Myocyte (in vitro differentiated cells): ENCODE results near the gene CPED1. TPM values are rescaled to one million over a fixed set of nuclear protein-coding genes. Genes with fewer than 3 reads are reported as not detected.

Experiments
- DNase-seq: peaks from one replicate; pipeline ENCODE4 v3.0.0-alpha.2; 2012; ENCODE audit warnings: low read depth
- total RNA-seq: library from RNA; depleted of rRNA; stranded (reverse); fragments of >200 nt; gene quantifications from 2 replicates; pipeline ENCODE4 v1.2.3, GENCODE V29; 2014

Gene CPED1
- total RNA-seq, 1 donor from 2014 or later: 26.5 TPM

GRCh38 chr7:121132940-121133339 is 144.4 kb downstream of the CPED1 start:
- DNase-seq: no peak

- DNase-seq: no peak
These were observed 144.9 kb downstream of the CPED1 start for GRCh38 chr7:121133444-121133843.

DNA sequence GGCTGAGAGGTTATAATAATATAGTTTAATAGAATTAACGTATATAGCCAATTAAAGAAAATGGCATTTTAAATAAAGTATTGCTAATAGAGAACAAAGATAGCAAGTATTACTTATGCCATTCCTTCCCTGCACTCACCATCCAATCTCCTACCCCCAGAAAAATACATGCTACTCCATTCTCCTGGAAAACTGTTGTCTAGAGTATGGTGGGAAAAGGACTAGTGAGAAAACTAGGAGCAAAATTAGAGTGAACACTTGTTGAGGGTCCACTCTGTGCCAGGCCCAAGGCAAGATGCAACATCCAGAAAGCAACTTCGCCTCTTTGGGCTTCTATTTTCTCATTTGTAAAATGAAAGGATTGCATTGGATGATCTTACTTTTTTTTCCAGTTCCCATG is 149.1 kb downstream of the CPED1 start:
- DNase-seq: no peak

DNA sequence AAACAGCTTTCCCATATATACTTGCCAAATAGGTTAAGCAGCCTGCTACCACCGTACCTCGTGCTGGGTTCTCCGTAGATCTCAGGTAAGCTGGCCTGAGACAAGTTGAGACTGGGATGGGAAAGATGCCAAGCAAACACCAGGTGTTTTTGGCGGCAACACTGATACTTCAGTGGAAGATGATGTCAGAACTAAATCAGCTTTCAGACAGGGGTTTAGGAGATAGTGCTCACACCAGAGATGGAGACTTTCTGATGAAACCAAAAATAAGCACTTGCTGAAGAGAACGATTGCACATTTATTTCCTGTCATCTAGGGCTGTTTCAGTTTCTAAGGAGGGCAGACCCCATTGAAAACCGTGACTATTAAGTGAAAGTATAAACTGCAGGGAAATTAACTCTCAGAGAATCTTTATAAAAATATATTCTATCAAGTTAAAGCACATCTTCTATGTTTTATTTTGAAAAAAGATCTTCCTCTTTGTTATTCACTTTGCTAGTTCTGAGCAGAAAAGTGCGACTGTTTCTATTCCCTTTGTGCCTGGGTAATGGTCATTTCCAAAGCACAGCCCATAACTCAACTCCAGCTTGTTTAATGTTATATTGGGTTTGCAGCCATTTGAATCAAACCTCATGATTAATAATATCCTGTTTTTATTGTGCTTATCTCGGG is 149.9 kb downstream of the CPED1 start:
- no peak for DNase-seq

- no peak for DNase-seq
These were observed 150.9 kb downstream of the CPED1 start for GRCh38 chr7:121139427-121139826.

GRCh38 chr7:121140790-121141189 is 152.3 kb downstream of the CPED1 start:
- DNase-seq: no peak

DNA sequence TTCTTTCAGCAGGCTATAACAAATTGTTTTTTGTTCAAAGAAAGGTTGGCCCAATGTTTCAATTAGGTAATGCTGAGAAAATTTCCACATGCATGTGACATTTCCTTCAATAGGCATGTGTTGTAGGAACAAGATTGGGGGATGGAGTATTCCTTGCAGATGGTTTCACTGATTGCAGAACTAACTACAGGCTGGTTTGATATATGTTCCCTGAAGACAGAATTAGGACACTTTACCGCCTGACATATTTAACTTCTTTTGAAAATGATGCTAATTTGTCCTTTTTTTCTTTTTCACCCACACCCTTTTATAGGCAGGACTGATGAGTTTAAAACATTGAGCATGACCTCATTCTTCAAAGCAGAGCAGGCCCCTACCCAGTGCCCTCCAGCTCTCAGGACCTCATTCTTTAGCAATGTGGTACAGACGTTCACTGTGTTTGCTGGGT is 163.3 kb downstream of the CPED1 start:
- DNase-seq: no peak

GRCh38 chr7:121153411-121153810 is 164.9 kb downstream of the CPED1 start:
- DNase-seq: no peak

- DNase-seq: no peak
These were observed 165.5 kb downstream of the CPED1 start for GRCh38 chr7:121153995-121154394.

DNA sequence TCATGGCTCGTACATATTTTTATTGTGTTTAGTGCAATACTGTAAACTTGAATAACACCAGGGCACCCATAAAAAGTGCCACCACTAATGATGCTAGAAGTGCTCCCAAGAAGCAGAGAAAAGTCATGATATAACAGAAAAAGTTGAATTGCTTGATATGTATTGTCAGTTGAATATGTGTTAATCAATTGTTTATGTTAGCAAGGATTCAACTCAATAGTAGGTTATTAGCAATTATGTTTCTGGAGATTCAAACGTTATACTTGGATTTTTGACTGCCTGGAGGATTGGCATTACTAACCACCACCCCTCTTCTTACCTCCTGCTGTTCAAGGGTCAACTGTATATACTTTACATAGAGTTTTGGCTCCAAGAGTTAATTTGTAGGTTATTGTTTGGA is 168.3 kb downstream of the CPED1 start:
- no peak for DNase-seq

DNA sequence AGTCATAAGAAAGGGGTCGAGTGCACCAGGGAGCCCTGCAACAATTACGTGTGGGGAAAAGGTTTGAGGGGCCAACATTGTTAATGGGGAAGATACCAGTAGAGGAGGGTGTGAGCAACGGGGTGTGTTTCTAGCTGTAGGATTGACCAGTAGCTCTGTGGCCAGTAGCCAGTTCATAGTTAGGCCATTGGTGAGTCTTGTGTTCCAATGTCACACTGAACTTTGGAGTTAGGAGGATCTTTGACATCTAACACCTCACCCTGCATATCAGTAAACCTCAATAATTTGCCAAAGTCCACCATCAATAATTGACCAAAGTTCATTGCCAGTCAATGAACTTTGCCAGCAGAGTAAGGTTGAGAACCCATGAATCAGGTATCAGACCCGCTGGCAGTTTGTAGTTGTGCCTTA is 168.8 kb downstream of the CPED1 start:
- no peak for DNase-seq

GRCh38 chr7:121157885-121158590 is 169.5 kb downstream of the CPED1 start:
- DNase-seq: peak; percentile 38

DNA sequence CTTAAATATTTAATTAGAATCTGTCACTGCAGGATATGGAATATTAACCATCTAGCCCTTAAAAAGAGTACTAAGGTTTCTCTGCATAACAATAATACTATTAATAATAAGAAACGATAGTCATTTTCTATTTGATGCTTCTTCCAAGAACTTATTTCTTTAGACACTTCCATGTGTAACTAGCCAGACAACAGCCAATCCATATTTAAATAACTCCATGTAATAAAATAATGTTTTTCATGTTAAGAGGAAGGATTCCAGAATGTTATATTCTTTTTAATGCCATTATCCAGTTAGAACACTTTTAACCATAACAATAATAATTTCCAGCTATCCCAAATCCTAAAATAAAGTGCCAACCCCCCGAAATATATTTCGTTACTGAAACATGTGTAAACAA is 170.2 kb downstream of the CPED1 start:
- DNase-seq: no peak

- no peak for DNase-seq
These were observed 171.0 kb downstream of the CPED1 start for GRCh38 chr7:121159553-121159952.

DNA sequence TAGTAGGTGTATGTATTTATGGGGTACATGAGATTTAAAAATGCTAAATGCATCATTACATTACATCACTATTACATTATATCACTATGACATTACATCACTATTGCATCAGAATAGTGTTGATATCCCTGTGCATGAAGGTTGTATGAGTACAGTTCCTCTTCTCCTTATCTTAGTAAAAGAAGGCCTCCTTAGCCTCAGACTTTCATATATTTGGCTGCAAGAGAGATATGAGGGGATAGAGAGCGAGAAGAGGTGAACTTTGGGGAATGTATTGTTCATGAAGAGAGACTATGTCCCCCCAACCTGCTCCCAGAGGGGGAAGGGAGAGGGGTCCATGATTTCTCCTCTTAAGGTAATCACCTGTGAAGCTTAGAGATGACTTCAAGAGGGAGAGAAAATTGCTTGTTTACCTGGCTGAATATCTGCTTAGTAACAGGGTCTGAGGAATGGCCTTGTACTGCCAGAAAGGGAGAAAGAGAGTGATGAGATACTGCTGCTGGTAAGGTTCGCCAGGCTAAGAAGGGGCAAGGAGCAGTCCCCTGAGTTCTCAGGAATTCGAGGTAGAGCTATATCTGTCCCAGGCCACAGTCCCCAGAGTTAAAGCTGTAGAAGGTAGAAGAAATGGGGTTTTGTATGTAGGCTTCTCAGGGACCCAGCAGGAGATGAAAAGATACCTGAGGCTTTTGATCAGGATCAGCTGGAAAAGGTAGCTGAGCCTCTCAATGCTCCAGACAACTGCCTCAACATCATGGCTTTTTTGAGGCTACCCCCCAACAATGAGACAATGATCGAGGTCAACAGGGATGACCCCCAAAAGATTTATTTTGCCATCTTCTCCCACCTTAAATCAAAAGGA is 171.9 kb downstream of the CPED1 start:
- no peak for DNase-seq

- no peak for DNase-seq
These were observed 175.2 kb downstream of the CPED1 start for GRCh38 chr7:121163699-121164098.

DNA sequence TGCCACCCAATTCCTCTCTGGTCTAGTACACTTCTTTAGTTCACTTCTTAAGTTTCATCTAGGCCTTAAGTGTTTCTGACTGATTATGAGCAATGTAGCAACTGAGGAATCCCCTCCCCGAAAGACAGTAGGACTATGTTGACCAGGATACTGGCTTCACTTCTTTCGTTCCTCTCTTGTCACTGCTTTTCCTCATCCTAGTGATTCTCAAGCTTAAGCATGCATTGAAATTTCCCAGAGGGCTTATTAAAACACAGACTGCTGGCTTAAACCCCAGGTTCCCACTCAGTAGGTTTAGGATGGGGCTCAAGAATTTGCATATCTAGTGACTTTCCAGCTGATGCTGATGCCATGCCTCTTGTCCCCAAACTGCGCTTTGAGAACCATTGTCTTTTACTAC is 175.7 kb downstream of the CPED1 start:
- no peak for DNase-seq

DNA sequence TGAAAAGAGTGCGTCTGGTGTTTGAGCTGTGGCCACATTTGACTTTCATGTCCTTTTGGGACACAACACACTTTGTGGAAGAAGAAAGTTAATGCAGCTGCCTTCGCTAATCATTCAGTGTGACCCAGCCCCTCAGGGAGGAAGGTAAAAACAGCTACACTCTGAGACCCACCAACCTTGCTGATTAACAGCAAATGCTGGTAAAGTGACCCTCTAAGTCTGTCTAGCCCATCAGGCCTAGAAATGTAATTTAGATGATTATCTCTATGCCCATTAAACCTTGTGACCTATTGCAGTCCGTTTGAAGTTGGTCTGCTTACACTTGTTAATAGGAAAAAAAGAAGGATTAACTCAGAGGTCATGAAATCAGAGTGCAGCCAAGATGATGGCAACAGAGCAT is 178.4 kb downstream of the CPED1 start:
- peak; percentile 34 for DNase-seq

DNA sequence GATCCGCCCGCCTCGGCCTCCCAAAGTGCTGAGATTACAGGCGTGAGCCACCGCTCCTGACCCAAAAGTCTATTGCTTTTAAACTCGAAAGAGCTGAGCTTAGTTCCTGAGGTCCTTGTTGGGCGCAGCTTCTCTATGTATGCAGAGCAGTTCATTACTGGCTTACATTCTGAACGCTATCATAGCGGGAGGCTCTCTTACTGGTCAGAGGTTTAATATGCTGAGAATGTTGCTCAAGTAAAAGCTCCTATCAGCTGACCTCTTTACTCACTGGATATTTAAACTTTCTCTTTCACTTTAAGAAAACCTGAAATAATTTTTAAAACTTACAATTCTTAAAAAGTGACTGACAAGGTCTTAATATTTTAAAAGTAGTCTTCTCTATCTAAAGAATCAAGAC is 179.5 kb downstream of the CPED1 start:
- DNase-seq: no peak

- DNase-seq: no peak
These were observed 181.0 kb downstream of the CPED1 start for GRCh38 chr7:121169469-121169868.

- DNase-seq: no peak
These were observed 184.0 kb downstream of the CPED1 start for GRCh38 chr7:121172484-121172883.

- no peak for DNase-seq
These were observed 187.3 kb downstream of the CPED1 start for GRCh38 chr7:121175826-121176225.
